Measurements from ENCODE around the gene PCGF5.
"Not testable (repeated sequence)": the region's sequence is repeated elsewhere in the genome, so short reads cannot be mapped to it uniquely, and the experiment has no call there.

Gene PCGF5

DNA sequence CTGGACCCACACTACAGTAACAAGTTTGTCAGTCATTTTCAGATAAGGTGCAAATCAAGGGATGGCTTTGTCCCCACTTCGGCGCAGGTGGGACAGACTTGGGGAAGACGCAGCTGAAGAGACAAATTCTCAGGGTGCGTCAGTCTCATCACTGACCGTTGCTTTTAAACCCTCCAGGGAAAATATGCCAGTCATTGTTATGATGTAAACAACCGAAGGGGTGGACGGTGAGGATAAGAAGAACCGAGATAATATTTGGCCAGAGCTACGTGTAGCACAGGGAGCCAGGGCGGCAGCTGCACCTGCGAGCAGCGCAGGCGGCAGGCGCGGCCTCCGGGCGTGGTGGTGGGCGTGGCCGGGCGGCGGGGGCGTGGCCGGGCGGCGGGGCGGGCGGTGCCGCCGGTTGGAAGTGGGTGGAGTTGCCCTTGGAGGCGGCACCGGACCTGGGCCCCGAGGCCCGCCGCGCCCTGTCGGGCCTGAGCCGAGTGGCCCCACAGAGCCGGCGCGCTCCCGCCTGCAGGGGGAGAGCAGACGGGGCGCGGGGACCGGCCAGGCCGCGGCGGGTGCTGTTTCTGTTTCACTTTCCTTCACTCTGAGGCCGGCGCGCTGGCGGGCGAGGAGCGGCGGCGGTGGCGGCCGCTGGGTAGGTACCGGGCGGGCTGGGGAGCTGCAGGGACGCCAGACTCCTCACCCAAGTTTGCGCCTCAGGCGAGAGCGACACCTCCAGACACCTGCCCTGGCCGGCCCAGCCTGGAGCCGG lies at the start of gene PCGF5:
TSS of gene PCGF5 (plus strand) at position 470 of the 760 bp plus-strand sequence. CDS start 2,209 bp downstream, outside the sequence.
- DNase-seq (ENCODE audit: extremely low spot score, insufficient read length, low read depth) (peak; percentile 87), FAIRE-seq (peak; percentile 87)

DNA sequence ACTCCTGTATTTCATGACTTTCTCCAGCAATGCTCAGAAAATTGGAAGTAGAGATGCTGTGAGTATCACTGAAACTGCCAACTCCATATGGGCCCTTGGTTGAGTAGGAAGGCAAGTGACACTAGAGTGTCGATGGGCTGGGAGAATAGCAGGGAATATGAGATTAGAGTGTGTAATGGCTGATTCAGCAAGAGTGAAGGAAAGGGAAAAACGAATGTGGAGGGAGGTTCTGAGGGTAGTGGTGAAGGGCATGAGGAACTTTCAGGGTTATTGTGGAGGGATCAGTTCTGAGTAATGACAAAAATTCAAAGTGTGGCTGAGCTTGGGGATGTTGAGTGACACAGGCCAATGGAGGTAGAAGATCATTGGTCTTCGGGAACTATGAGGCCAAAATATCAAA lies 49.0 kb upstream of the PCGF5 start:
- FAIRE-seq (no peak), DNase-seq (ENCODE audit: extremely low spot score, insufficient read length, low read depth) (no peak)

DNA sequence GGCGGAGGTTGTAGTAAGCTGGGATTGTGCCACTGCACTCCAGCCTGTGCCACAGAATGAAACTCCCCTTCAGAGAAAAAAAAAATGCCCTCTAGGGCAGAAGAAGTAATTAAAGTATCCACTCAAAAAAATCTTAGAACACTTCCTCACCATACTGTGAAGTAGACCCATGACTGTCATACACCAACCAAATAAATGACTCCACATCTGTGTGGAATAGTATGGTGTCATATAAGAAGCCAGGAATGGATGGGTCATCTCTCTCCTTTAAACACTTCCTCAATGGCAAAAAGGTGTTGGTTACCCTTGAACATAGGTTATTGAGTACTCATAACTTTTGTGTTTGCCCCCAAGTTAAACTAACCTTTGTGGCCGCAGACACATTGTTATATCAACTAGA lies 48.1 kb upstream of the PCGF5 start:
- no peak for FAIRE-seq
- no peak for DNase-seq (ENCODE audit: extremely low spot score, insufficient read length, low read depth)

DNA sequence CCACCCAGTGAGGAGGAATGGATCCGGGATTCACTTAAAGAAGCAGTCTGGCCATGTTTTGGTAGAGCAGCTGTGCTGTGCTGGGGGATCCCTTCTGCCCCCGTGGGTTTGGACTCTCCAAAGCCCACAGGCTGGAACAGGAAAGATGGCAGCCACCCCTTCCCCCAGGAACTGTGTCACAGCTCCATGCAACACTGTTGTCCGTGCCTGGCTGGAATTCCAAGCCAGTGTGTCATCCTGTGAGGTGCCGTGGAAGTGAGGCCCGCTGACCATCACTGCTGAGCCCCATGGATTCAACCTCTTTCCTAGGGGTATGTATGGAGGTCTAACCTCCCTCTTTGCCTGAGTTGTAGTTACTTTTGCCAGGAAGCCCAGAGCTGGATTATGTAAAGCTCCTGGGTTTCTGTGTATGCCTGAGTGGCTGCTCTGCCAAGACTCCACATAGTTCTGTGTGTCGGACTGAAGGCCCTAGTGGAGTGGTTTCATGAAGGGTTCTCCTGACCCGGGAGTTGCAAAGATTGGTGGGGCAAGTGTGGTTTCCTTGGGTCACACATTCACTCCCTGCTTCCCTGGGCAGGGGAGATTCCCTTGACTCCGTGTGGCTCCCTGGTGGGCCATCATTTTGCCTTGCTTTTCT lies 35.1 kb upstream of the PCGF5 start:
- no peak for FAIRE-seq
- DNase-seq (ENCODE audit: extremely low spot score, insufficient read length, low read depth) = no peak

DNA sequence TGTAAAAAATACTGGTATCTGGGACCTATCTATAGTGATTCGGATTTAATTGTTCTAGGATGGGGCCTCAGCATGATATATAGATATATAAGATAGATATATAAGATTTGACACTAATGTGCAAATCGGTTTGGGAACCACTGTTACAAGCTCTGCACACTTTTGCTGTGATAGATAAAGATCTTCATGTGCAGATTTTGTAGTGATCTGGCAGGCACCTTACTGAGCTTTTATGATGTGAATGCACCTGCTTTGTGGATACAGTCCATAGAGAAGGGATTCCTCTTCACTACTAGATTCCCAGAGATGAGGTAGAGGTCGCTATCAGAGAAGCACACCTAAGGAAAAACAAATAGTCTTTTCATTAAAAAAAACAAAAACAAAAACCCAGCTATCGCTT lies 33.3 kb upstream of the PCGF5 start:
- no peak for FAIRE-seq
- no peak for DNase-seq (ENCODE audit: extremely low spot score, insufficient read length, low read depth)

DNA sequence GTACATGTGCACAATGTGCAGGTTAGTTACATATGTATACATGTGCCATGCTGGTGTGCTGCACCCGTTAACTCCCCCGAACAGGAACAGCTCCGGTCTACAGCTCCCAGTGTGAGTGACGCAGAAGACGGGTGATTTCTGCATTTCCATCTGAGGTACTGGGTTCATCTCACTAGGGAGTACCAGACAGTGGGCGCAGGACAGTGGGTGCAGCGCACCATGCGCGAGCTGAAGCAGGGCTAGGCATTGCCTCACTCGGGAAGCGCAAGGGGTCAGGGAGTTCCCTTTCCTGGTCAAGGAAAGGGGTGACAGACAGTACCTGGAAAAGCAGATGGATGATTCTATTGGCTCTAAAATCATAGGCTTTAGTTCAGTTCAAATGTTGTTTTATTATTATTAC lies 32.5 kb upstream of the PCGF5 start:
- not testable (repeated sequence) for DNase-seq (ENCODE audit: extremely low spot score, insufficient read length, low read depth); FAIRE-seq

DNA sequence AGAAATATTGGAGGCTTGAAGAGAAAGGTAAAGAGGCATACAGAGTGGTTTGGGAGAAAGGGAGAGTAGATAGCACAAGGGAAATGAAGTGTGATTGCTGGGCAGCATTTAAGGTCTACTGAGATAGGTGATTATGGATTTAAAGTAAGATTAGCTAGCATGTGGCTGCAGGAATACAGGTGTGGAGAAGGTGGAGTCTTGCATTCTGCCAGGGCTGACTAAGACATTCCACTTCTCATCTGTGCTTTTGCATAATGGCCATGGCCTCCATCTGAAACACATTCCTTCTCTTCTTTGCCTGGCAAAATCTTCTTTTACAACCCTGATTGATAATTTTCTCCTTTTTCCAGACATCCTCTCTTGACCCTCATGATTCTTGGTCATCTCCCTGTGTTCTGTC lies 31.6 kb upstream of the PCGF5 start:
- no peak for FAIRE-seq
- no peak for DNase-seq (ENCODE audit: extremely low spot score, insufficient read length, low read depth)

DNA sequence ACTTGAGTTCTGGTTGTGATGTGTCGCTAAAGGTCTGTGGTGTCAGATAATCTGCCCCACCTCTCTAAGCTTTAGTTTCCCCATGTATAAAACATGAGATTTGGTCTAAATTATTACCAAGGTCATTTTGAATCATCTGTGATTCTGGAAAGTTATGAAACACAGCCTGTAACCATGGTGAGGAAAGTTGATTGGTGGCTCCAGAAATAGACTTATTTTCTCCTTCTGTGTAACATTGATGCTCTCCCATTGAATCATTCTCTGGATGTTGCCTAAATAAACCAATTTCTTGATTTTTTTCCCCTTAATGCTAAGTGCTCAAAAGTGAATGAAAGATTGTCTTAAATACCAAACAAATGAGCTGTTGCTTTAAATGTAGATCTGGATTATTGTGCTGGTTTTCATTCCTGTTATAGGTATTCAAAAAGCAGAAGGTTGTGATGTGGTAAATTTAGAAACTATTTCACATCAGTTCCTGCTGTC lies 30.0 kb upstream of the PCGF5 start:
- peak; percentile 12 for FAIRE-seq
- DNase-seq (ENCODE audit: extremely low spot score, insufficient read length, low read depth) = no peak

DNA sequence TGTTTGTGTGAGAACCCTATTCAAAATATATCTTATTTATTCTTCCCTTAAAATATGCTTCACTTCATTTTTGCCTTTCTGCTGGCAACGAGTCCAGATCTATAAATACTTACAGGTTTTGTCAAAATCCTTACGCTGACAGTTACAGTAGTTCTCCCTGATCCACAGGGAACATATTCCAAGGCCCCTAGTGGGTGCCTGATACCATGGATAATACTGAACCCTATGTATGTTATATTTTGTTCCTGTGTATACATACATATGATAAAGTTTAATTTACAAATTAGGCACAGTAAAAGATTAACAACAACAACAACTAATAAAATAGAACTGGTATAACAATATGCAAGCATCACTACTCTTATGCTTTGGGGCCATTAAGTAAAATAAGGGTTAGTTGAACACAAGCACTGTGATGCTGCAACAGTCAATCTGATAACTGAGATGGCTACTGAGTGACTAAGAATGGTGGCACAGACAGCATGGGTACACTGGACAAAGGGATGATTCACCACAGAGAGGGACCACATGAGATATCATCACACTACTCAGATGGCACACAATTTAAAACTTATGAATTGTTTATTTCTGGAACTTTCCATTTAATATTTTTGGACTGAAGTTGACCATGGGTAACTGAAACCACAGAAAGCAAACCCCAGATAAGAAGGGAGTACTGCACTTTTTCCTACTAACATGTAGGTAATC lies 29.4 kb upstream of the PCGF5 start:
- DNase-seq (ENCODE audit: extremely low spot score, insufficient read length, low read depth) (no peak), FAIRE-seq (peak; percentile 69)

DNA sequence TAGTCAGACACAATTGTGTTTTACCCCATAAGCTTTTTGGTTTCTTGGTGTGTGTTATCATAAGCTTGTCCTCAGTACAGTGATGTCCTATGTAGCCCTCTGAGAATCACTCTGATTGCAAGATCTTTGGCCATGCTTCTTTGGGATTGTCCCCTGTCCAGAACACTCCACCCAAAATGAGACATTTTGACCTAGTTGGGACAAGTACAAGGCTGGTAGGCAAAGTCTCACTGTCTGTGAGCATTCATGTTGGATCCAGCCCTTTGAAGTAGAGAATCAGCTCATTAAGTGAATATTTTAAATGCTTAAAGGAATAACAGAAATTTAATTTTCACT lies 28.9 kb upstream of the PCGF5 start:
- no peak for DNase-seq (ENCODE audit: extremely low spot score, insufficient read length, low read depth)
- FAIRE-seq = no peak

DNA sequence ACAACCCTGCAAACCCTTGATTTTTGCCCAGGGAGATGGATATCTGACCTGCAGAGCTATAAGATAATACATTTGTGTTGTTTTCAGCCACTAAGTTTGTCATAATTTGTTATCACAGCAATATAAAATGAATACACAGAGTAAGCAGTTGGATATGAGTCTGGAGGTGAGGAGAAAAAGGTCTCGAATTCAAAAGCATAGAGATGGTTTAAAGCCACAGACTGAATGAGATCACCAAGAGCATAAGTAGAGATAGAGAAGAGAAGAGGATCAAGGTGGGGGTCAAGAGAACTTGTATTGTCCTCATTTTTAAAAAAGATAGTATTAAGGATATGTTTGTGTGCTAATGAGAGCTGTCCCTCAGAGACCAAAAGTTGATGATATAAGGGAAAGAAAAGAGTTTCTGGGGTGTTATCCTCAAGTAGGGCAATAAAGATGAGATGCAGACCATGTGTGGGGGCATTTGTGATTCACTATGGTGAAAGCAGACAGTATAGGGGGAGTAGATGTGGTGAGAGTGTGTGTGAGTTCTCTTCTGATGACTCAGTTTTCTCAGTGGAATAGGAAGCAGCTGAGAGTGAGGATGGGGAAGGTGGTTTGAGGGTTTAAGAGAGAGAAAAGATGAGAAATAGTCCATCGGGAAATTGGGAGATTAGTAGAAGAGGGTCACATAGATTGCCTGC lies 25.8 kb upstream of the PCGF5 start:
- FAIRE-seq (no peak), DNase-seq (ENCODE audit: extremely low spot score, insufficient read length, low read depth) (no peak)

DNA sequence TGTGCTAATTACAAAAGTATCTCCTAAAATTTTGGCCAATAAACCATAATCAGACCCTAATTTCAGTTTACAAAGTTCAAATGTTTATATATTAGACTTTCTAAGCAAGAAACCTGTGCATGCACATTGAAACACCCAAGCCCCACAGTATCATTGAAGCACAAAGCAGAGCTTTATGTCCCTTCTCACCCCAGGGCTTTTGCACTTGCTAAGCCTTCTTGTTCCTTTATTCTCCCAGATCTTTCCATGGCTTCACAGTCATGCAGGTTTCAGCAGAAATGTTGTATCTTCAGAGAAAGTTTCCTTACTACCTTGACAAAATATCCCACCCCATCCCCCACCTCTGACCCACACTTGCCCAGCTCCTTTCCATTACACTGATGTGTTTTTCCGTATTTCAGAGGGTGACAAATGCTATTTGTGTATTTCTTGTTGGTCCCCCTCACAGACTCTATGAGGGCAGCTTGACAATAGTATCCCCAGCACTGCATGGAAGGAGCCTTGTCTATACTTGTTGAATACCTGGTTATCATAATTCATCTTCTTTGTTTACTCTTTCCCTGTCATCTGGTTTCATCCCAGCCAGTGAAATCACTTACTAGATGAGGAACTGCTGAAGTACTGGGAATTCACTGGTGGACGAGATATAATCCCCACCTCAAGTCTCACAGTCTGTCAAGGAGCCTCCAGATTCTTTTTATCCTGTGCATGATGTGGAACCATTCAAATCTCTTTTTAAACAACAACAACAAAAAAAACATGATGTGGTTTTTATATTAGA lies 24.0 kb upstream of the PCGF5 start:
- DNase-seq (ENCODE audit: extremely low spot score, insufficient read length, low read depth) (no peak), FAIRE-seq (no peak)

DNA sequence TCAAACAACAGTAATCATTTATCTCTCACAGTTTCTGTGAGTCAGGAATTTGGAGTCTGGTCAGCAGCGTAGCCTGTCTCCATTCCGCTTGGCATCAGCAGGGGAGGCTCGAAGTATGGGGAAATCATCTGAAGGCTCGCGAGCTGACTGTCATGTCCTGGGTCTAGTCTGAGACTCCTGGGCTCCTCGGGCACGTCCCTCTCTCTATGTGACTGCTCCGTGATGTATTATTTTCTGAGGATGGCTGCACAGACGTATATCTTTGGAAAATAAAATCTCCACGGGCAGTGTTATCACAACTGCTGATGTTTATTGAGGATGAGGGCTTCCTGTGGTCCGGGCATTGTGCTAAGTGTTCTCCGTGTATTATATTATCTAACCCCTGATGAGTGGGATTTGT lies 23.3 kb upstream of the PCGF5 start:
- FAIRE-seq = no peak
- no peak for DNase-seq (ENCODE audit: extremely low spot score, insufficient read length, low read depth)

DNA sequence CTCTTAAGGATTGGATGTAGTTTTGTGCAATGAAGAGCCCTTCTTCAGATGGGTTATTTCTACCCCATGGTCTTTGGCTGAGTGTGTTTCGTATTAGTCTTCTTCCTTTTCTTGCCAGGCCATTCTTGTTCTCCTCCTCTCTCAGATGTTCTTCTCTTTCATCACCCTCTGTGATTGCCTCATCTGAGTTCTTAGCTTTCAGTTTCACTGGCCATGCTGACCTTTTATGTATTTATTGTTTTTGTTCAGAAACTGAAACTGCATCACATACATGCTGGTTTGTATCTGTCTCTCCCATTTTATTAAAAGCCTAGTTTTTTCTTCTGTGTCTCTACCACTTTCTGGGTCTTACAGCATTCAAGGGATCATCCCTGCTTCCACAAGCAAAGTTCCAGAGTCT lies 21.7 kb upstream of the PCGF5 start:
- DNase-seq (ENCODE audit: extremely low spot score, insufficient read length, low read depth) (peak; percentile 29), FAIRE-seq (peak; percentile 89)

DNA sequence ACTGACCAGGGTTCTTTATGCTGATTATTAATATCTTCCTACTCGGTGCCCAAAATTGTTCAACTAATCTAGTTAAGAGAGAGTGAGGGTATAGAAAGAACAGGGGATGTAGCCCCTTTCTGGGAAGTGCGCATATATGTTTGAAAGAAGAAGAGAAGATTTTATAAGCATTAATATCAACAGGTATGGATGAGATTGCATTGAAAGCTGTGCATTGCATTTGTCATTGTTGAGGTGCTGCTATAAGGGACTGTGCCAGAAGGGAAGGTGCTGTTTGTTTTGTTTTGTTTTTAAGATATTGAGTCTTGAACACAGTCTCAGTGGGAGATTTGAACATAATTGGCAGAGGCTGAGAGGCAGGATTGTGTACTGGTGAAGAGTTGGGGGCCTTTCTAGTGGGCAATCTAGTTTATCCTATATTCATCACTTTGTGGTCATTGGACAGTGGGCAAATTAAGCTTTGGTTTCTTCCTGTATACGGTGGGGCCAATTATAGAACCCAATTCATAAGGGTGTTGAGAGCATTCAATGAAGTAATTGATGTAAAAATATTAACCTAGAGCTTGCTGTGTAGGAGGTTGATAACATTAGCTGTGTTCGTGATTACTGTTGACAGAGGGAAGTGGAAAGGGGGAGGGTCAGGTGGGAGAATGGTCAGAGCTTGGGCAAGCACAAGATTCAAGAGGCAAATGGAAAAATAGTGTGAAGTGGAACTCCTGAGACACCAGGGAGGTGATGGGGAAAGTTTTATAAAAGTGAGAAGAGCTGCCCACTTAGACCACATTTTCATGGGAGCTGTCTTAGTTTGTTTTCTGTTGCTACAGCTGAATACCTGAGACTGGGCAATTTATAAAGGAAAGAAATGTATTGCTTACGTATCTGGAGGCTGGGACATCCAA lies 19.9 kb upstream of the PCGF5 start:
- FAIRE-seq = no peak
- DNase-seq (ENCODE audit: extremely low spot score, insufficient read length, low read depth) = no peak

DNA sequence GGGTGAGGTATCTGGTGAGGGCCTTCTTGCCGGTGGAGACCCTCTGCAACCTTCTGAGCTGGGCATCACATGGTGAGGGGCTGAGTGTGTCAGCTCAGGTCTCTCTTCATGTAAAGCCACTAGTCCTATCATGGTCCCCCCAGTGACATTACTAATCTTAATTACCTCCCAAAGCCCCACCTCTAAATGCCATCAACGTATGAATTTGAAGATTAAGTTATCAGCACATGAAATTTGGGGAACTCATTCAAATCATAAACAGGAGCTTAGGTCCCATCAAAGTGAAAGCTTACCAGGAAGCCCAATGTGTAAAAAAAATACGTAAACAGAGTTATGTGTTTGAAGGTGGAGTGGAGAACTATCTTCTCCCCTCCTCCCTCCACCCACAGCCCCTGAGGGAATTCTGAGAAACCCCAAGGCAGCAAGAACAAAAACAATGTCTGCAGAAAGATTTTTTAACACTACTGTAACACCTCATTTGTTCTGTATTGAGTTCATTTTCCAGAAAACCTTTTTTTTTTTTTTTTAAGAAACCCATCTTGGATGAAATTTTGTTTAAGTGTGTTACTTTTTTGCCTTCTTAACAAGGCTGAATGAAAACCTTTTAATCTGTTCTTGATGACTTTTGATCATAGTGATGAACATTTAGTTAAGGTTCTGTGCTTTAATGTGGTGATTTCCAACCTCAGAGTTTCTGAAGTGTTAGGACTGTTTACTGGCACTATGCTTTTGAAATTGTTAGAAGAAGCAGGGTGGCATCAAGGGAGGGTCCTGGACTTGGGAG lies 19.1 kb upstream of the PCGF5 start:
- FAIRE-seq = peak; percentile 88

DNA sequence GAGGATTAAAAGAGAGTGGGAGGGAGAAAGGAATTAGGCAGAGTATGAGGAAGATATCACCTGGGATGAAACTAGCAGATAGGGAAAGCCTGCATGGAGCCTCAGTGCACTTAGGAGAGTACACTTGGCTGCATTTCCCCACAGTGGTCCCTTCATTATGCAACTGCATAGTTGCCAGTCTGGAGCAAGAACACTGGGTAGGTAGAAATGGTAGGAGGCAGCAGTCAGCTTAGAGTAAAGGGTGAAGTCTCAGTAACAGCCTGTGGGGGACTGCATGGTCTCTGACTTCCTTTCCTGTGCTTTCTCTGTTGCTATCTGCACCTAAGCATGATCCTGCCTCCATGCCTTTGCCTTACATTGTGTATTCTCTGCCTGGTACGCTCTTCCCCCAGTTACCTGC lies 14.0 kb upstream of the PCGF5 start:
- FAIRE-seq = peak; percentile 71
- DNase-seq (ENCODE audit: extremely low spot score, insufficient read length, low read depth) = no peak

More for the DNA sequence above, 19.1 kb upstream of the PCGF5 start:
- DNase-seq (ENCODE audit: extremely low spot score, insufficient read length, low read depth) = no peak

DNA sequence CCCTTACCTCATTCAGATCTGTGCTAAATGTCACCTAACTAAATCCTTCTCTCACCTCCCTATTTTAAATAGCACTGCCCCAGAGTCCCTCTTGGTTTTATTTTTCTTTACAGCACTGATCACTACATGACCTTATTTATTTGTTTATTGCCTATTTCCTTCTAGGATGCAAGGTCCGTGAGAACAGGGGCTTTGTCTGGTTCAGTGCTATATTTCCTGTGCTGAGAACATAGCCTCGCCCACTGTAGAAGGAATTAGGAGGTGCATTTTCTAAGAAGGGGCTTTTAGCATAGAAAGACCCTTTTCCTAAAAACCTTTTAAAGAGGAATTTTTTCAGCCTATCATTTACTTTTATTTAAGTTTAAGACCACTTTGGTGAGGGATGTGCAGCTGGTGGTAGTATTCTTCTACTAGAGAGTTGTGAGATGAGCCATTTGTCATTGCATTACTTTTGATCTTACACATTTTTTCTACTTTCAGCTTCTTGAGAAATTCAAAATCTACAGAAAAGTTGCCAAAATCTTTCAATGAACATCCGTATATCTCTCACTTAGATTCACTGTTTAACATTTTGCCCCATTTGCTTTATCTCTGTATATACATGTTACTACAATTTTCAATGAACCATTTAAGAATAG lies 13.5 kb upstream of the PCGF5 start:
- no peak for DNase-seq (ENCODE audit: extremely low spot score, insufficient read length, low read depth)
- peak; percentile 46 for FAIRE-seq
